GM19099 (cell line): ENCODE measurements around the gene PRKCE.

Source experiments
- POLR2A ChIP-seq: IDR thresholded peaks from 3 replicates; pipeline ENCODE4 v1.6.1; 2011; ENCODE audit warnings: low read depth; ENCODE audit not compliant: insufficient read length; ENCODE audit errors: extremely low read depth

Gene PRKCE

DNA sequence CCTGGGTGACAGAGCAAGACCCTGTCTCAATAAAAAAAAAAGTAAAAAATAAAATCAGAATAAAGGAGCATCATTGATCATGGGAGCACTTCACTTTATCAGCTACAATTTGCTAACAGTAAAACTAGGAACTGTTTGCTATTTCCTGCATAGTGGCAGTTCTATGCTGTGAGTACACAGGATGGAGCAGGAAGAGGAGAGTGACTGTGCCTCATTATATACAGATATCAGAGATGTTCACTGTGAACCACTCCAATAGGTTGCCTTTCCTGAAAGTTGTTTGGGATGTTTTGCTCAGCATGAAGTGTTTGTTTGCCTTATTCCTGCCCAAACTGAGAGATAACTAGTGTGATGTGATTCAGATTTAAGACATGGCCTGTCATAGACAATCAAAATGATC, 494.4 kb downstream of the PRKCE start:
- TF ChIP-seq POLR2A: no peak

GRCh38 chr2:46146866-46147502, 495.5 kb downstream of the PRKCE start:
- no peak for TF ChIP-seq POLR2A

DNA sequence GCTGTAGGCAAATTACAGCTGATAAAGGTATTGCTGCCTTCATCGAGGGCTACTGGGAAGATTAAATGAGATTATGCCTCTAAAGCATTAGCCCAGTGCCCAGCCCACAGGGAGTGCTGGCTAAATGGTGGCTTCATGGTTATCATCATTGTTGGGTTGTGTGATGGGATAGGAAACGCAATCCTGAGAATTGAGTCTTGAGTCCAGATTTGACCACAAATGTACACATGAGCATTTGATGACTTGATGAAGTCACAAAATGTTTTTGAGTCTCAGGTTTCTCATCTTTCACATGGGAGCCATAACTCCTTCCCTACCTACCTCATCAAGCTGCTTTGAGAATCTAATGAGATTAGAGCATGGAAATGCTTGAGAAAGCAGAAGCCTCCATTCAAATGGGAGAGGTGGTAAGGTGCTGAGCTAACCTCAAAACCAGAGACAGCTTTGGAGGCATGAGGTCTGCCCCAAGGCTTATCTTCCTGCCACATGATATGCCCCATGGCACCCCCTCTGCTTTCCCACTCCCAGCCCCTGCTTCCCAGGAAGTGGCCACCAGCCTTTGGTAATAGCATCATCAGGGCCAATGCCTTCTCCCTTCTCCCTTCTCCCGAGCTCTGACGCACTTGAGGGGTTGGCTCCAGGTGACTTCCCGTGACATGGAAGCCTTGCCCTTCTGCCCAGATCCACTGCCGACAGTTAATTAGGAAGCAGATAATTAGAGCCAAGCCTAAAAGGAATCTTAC, 496.3 kb downstream of the PRKCE start:
- no peak for TF ChIP-seq POLR2A

DNA sequence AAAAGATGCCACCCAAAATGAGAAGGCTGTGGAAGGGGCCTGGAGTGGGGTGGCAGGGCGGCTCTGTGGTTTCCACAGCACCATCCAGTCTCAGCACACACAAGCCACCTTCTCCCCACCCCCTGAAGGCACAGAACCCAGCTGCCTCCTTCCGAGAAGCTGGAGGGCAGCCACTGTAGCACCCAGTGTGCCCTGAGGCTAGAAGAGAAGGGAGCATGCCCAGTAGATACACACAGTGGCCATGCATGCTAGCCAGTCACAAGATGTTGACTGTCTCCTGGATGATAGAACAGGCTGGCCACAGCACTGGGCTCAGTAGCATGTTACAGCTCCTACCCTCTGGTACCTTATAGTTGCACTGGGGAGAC, 496.9 kb downstream of the PRKCE start:
- TF ChIP-seq POLR2A: no peak

- TF ChIP-seq POLR2A: no peak
Measured at GRCh38 chr2:46150445-46150955, 499.0 kb downstream of the PRKCE start.

DNA sequence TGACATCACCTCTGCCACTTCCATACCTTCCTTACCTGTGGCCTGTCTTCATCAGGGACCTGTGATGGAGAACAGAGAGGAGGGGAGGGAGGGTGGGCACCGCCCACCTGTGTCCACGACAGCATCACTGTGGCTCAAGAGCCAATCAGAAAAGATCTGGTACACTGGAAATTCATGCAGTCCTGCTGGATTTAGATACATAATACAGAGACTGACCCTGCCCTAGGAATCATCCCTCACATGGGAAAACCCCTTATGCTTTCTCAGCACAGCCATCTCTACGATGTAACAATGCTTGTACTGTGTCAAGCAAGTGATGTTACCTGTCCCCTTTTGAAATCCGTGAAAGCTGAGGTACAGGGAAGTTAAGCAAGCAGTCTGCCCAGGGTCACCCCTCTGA, 500.1 kb downstream of the PRKCE start:
- TF ChIP-seq POLR2A: no peak

DNA sequence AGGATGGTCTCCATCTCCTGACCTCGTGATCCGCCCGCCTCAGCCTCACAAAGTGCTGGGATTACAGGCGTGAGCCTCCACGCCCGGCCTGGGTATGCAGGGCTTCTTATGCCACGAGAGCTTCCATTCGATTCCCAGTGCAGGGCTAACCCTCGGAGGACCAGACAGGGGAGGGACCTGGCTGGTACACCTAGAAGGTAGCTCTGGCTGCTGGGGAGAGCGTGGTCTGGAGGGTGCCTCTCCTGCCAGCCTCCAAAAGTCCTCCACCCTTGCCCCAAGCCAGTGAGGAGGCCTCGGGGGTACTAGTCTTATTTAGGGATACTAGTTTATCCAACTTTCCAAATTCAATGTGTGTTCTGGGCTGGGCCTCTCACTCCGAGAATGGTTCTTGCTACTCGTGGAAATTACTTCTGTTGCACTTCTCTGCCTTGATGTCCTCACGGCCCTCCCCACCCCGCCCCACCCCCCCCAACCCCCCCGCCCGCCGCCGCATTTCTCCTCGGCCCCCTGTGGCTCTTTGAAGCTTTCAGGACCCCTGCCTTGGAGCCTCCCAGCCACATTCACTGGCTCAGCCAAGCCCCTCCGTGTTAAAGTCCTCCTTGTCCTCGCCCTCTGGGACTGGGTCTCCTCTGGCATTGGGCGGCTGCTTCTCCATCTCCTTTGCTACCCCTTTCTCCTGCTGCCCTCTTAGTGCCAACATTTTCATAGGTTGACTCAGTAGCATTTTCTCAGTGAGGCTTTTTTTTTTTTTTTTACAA, 502.7 kb downstream of the PRKCE start:
- no peak for TF ChIP-seq POLR2A

DNA sequence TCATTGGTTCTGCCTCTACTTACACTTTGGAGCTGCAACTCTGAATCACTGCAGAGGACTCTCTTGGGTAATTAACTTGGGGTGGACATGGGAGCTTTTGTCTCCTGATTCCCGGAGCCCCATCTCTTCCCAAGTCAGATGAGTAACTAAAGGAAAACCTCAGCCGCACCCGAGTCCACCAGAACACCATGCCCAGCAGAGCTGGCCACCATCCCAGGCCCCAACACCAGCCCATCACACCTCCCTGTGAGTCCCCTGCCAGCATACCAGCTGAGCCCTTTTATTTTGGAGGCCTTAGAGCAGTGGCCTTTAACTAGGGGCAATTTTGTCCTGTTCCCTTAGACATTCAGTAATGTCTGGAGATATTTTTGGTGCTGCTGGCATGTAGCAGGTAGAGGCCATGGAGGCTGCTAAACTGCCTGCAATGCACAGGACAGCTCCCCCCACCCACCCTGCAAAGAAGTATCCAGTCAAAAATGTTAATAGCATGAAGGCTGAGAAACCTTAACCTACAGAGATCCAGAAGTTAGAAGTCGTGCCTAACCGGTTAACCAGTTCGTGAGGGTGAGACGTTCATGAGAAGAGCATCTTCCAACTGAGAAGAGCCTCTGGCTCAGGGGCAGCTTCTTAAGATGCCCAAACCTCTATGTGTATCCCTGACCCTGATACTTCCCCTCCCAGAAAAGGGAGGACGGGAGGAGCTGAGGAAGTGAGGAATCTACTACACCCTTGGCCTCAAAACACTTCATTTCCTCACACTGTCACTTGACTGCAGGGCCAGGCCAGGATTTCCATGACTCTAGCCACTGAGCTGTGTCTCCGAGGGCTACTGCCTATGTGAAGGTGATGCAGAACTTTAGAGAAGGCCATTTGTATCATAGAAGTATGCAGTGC, 505.8 kb downstream of the PRKCE start:
- no peak for TF ChIP-seq POLR2A

- TF ChIP-seq POLR2A: no peak
Measured at GRCh38 chr2:46157966-46158310, 506.5 kb downstream of the PRKCE start.

DNA sequence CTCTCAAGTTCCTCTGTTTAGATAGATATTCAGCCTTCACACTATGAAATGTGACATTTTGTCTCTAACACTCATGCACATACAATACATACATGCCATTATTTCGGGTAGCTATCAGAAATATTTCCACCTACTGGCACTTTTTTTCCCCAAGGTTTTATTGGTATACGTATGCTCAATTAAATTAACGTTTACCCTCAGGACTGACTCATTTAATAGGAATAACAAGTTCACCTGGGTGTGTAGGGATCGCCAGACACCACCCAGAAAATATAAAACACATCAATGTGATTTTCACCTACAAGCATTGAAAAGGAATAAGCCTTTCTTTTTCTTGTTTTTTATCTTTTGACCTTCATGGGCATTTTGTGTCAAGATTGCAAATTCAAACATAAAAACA, 507.2 kb downstream of the PRKCE start:
- TF ChIP-seq POLR2A: no peak

DNA sequence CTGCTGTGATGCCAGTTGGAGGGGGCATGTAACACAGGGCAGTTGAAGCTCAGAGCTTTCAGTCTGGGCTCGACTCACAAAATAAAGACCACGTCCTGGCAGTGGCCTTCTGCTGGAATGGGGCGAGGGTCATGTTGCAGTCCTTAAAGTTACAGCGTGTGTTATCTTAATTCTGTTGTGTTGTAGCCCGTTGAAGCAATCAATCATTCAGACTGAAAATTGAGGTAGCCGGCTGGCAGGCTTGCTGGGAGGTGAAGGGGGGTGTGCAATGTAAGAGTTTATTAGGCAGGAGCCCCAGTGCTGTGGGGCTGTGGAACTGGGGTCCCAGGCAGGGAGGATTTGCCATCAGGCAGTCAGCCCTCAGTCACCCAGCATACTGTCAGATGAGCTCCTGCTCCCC, 508.9 kb downstream of the PRKCE start:
- TF ChIP-seq POLR2A: no peak

GRCh38 chr2:46161315-46161714, 509.8 kb downstream of the PRKCE start:
- TF ChIP-seq POLR2A: no peak

- TF ChIP-seq POLR2A: no peak
Measured at GRCh38 chr2:46161911-46162310, 510.4 kb downstream of the PRKCE start.

DNA sequence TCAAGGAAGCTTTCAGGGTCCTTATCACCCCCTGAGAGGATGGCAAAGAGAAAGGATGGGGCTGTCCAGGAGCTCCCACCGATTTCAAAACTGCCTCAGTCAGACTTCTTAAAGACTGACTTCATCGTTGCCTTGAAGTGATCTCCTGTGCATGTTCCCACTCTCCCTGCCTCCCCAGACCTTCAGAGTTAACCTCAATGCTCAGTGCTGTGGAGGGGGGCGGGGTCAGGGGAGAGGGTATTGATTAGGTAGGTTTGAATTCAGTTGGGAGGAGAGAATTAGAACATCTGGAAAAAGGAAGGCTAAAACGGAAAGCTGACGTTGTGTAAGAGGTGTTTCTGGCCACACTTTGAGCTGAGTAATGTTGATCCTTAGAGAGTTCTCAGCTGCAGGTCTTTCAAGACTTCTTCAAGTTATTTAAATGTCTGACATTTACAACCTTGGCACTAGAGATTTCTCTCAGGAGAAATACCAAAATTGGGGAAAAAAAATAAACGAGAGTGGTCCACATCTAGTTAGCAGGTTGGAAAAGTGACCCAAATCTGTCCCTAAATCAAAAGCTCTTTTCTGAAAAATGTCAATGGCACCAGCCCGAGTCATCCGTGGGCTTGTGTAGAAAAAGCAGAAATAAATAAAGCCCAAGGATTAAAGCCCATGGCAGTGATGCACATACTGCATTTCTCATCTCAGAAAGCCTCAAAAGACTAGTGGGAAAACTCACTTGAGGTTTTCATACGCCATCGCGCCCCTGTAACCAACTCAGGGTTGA, 511.0 kb downstream of the PRKCE start:
- TF ChIP-seq POLR2A: no peak

DNA sequence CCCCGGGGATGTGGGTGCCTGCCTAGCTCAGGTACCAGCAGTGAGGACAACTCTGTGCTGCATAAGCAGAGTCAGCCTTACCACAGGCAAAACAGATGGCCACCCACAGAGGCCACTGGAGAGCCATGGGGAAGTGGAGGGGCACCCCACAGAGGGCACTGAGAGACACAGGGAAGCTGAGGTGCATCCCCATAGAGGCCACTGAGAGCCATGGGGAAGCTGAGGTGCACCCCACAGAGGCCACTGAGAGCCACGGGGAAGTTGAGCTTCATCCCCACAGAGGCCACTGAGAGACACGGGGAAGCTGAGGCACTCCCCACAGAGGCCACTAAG, 511.6 kb downstream of the PRKCE start:
- TF ChIP-seq POLR2A: no peak
